A549 (cell line): Measurements from ENCODE around the gene MAP2K1.

Experiments
- CTCF ChIP-seq: fragments of >200 bp; sonication (Bioruptor Twin); formaldehyde crosslinking; IDR thresholded peaks from 3 replicates; pipeline ENCODE4 v1.5.1; 2016
- HDAC2 ChIP-seq: fragments of 200-600 bp; sonication (generic); IDR thresholded peaks from 2 replicates; pipeline ENCODE4 v1.6.1; 2016
- JUN ChIP-seq, 2 experiments: fragments of >200 bp; sonication (Bioruptor Twin); formaldehyde crosslinking; IDR thresholded peaks; 2 replicates in 1 of 2; 3 replicates in 1 of 2; pipeline ENCODE4 v1.6.1; 2016 to 2017
- POLR2A ChIP-seq: IDR thresholded peaks from 2 replicates; pipeline ENCODE4 v1.6.1; 2012; ENCODE audit warnings: mild to moderate bottlenecking, low read length
- POLR2AphosphoS2 ChIP-seq: conservative IDR thresholded peaks from 2 replicates; pipeline ENCODE4 v1.6.1; 2012; ENCODE audit warnings: low read length, improper control_type of control experiment, inconsistent platforms

GRCh38 chr15:66409565-66410108 is 22.9 kb downstream of the MAP2K1 start:
- TF ChIP-seq CTCF: no peak
- TF ChIP-seq POLR2A: no peak
- TF ChIP-seq POLR2AphosphoS2: no peak
- TF ChIP-seq HDAC2: no peak
- no peak for TF ChIP-seq JUN (IDR thresholded peaks at IDR 0.05)
